ENCODE results near the gene DLG2. TPM values are rescaled to one million over a fixed set of nuclear protein-coding genes. Genes with fewer than 3 reads are reported as not detected.

Gene DLG2
- polyA plus RNA-seq, 3 donors: 0.24 to 0.39 TPM; not detected in 1

DNA sequence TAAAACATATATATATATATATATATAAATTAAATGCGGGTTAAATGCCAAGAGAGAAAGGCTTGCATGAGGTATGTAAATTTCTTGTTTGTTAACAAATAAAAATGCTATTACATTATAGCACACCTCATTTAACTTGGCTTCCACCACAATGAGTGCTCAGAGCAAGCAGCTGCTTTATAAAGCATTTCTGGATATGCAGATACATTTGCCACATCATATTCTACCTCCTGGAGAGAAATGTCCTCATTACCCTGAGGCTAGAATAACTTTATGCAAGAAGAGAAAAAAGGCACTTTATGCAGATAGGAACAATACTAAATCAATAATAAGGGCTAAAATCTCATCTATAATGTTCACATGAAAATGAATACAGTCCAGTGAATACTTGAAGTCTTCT is 2159.3 kb downstream of the DLG2 start:
- TF ChIP-seq, protein P1, sequence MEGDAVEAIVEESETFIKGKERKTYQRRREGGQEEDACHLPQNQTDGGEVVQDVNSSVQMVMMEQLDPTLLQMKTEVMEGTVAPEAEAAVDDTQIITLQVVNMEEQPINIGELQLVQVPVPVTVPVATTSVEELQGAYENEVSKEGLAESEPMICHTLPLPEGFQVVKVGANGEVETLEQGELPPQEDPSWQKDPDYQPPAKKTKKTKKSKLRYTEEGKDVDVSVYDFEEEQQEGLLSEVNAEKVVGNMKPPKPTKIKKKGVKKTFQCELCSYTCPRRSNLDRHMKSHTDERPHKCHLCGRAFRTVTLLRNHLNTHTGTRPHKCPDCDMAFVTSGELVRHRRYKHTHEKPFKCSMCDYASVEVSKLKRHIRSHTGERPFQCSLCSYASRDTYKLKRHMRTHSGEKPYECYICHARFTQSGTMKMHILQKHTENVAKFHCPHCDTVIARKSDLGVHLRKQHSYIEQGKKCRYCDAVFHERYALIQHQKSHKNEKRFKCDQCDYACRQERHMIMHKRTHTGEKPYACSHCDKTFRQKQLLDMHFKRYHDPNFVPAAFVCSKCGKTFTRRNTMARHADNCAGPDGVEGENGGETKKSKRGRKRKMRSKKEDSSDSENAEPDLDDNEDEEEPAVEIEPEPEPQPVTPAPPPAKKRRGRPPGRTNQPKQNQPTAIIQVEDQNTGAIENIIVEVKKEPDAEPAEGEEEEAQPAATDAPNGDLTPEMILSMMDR (IDR thresholded peaks at IDR 0.05): no peak
- H3K27ac Mint-ChIP-seq: no peak overlapping the region
- Histone ChIP-seq H3K79me2 (ENCODE audit: insufficient read depth, low read length) (no peaks in the 10 kb centered on the region), H2AFZ (ENCODE audit: insufficient read depth, low read depth, low read length, poor library complexity, severe bottlenecking) (no peak overlapping the region), H3K36me3 (replicated peaks in 1 of 2; ENCODE audit: control insufficient read depth in 1 of 2, insufficient read depth in 2 of 2, low read length in 2 of 2) (no peaks in the 10 kb centered on the region), H3K9ac (ENCODE audit: insufficient read depth, low read length, poor library complexity, severe bottlenecking) (no peak overlapping the region), H3K27me3 (ENCODE audit: control insufficient read depth in 2 of 2, insufficient read depth in 2 of 2, low read length in 2 of 2) (no peaks in the 10 kb centered on the region), H3K4me1 (ENCODE audit: control insufficient read depth in 1 of 2, insufficient read depth in 2 of 2, low read length in 2 of 2) (no peaks in the 10 kb centered on the region), H3K4me3 (replicated peaks in 1 of 3; ENCODE audit: low read depth in 2 of 3, low read length in 3 of 3) (no peak overlapping the region), H3K4me2 (replicated peaks; ENCODE audit: extremely low read depth, low read length, poor library complexity, severe bottlenecking) (no peak overlapping the region), H4K20me1 (ENCODE audit: insufficient read depth, low read length) (no peaks in the 10 kb centered on the region), H3K27ac (ENCODE audit: low read depth in 1 of 2, low read length in 2 of 2) (no peak overlapping the region), H3K9me3 (replicated peaks in 1 of 2; ENCODE audit: control insufficient read depth in 1 of 2, insufficient read depth in 1 of 2, low read length in 2 of 2) (no peaks in the 10 kb centered on the region)
- no peak for DNase-seq
- WGBS (ENCODE audit: insufficient coverage): no CpG with 5 or more reads among the region's 1 CpG
- H3K4me3 Mint-ChIP-seq: no peak overlapping the region
- intact Hi-C loops (cut with micrococcal nuclease): no loop called here
- peaks cover 0 to 5% (median 0%) of the 10 kb centered on the region in 7 donors for H3K9me3 Mint-ChIP-seq
- H3K4me1 Mint-ChIP-seq: no peaks in the 10 kb centered on the region
- H3K36me3 Mint-ChIP-seq: no peaks in the 10 kb centered on the region
- H3K27me3 Mint-ChIP-seq (ENCODE audit: low read depth in 3 of 3): no peaks in the 10 kb centered on the region

DNA sequence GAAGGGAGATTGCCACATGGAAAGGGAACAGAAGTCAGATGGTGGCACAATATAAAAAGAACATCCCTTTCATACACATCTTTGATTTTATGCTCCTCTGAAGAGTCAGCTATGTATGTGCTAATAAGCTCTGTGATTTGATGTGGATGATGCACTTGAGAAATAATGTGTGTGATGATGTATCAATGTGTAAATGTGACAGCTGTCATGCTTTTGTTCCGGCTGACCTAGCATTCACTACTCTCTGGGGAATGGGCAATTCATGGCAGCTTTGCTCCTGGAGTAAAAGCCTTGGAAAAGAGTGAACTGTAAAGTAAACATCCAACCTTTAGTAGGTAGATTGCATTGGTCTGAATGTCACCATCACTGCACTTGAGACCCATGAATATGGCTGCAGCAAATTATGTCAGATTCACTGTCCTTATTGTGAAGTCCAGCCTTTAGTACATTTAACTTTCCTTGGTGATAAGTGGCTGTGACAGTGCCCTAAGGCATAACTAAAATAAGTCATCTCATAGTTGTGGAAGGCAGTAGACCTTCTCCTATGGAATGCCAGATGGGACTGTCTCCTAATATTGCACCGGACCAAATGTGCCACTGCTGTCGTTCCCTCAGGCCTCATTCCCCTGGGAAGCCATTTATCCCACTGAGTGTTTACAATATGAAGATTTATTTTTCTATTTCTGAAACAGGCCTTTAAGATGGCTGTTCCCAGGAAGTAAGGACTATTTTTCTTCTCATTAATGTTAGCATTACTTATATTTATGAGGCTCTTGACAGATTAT is 2162.8 kb downstream of the DLG2 start:
- no peak overlapping the region for H2AFZ ChIP-seq (ENCODE audit: insufficient read depth, low read depth, low read length, poor library complexity, severe bottlenecking)
- Mint-ChIP-seq H3K4me1 (no peaks in the 10 kb centered on the region), H3K27ac (no peak overlapping the region), H3K36me3 (no peaks in the 10 kb centered on the region), H3K9me3 (peaks cover 0 to 5% (median 0%) of the 10 kb centered on the region in 7 donors), H3K4me3 (no peak overlapping the region), H3K27me3 (ENCODE audit: low read depth in 3 of 3) (no peaks in the 10 kb centered on the region)
- no peak overlapping the region for H3K9ac ChIP-seq (ENCODE audit: insufficient read depth, low read length, poor library complexity, severe bottlenecking)
- intact Hi-C loops (cut with micrococcal nuclease): no loop called here
- WGBS (ENCODE audit: insufficient coverage): 100% methylated on average over 1 of the region's 3 CpGs
- no peak overlapping the region for H3K27ac ChIP-seq (ENCODE audit: low read depth in 1 of 2, low read length in 2 of 2)
- no peak for DNase-seq
- H3K79me2 ChIP-seq (ENCODE audit: insufficient read depth, low read length): no peaks in the 10 kb centered on the region
- H4K20me1 ChIP-seq (ENCODE audit: insufficient read depth, low read length): no peaks in the 10 kb centered on the region
- no peak overlapping the region for H3K4me3 ChIP-seq (replicated peaks in 1 of 3; ENCODE audit: low read depth in 2 of 3, low read length in 3 of 3)
- no peaks in the 10 kb centered on the region for H3K9me3 ChIP-seq (replicated peaks in 1 of 2; ENCODE audit: control insufficient read depth in 1 of 2, insufficient read depth in 1 of 2, low read length in 2 of 2)
- H3K4me1 ChIP-seq (ENCODE audit: control insufficient read depth in 1 of 2, insufficient read depth in 2 of 2, low read length in 2 of 2): no peaks in the 10 kb centered on the region
- H3K27me3 ChIP-seq (ENCODE audit: control insufficient read depth in 2 of 2, insufficient read depth in 2 of 2, low read length in 2 of 2): no peaks in the 10 kb centered on the region
- TF ChIP-seq, protein P1 (IDR thresholded peaks at IDR 0.05): no peak
- no peaks in the 10 kb centered on the region for H3K36me3 ChIP-seq (replicated peaks in 1 of 2; ENCODE audit: control insufficient read depth in 1 of 2, insufficient read depth in 2 of 2, low read length in 2 of 2)
- no peak overlapping the region for H3K4me2 ChIP-seq (replicated peaks; ENCODE audit: extremely low read depth, low read length, poor library complexity, severe bottlenecking)

Measured in CD14-positive monocyte (primary cell).